NCI-H187 (cell line): Measurements from ENCODE around the gene RBFOX2.

Experiments used
- DNase-seq, 2 experiments: peaks; one replicate each; lab custom pipeline; 2025; lab: John Stamatoyannopoulos, UW

Gene RBFOX2

DNA sequence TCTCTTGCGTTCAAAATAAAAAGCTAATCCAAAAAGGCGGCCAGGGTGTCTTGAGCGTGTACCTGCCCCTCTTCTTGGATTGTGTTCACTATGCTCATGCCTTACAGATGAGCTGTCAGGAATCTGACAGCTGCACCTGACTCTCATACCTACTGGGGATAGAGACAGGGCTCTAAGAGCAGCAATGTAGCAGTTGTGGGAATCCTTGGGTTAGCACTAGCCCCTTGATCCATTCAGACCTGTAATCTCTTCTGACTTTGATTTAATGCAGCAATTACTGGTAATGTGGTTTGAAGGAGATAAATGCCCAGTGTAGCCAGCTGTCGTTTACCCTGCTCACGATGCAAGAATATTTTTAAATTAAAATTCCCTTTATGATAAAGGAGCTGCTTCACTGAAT lies 165.2 kb downstream of the RBFOX2 start:
- no peak for DNase-seq

DNA sequence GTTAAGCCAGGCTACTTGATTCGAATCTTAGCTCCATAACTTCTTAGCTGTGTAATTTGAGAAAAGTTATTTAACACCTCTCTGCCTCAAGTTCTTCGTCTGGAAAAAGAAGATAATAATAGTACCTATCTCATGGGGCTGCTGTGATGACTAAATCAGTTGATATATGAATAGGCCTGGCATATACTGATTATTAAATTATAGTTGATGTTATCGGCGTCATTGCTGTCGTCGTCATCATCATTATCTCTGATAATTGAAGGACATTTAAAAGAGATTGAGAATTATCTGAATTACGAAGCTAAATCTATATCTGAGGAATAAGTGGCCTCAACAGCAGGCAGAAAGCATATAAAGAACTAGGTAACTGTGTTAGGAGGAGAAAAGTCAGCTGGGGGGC lies 165.9 kb downstream of the RBFOX2 start:
- DNase-seq = no peak

DNA sequence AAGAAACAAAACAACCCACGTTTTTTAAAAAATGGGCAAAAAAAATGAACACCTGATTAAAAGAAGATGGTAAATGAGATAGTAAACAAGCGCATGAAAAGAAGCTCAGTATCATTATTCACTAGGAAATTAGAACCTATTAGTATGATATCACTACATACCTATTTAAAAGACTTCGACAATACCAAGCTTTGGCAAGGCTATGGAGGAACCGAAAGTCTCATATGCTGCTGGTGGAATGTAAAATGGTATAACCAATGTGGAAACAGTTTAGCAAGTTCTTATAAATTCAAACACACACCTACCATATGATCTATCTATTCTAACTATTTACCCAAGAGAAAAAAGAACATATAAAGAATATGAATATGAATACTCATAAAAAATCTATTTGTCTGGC lies 167.2 kb downstream of the RBFOX2 start:
- no peak for DNase-seq

DNA sequence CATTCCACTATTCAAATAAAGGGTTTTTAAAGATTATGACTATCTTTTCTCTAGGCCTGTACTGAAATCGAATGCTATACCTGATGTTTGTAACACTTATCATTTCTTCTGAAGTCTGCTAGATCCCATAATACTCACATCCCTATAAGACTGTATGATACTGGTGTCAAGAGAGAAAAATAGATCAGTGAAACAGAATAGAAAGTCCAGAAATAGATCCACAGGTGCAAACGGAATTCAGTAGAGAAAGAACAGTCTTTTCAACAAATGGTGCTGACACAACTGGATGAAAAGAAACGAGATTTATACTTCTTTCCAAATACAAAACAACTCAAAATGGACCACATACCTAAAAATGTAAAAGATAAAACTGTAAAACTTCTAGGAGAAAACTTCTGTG lies 167.8 kb downstream of the RBFOX2 start:
- no peak for DNase-seq

DNA sequence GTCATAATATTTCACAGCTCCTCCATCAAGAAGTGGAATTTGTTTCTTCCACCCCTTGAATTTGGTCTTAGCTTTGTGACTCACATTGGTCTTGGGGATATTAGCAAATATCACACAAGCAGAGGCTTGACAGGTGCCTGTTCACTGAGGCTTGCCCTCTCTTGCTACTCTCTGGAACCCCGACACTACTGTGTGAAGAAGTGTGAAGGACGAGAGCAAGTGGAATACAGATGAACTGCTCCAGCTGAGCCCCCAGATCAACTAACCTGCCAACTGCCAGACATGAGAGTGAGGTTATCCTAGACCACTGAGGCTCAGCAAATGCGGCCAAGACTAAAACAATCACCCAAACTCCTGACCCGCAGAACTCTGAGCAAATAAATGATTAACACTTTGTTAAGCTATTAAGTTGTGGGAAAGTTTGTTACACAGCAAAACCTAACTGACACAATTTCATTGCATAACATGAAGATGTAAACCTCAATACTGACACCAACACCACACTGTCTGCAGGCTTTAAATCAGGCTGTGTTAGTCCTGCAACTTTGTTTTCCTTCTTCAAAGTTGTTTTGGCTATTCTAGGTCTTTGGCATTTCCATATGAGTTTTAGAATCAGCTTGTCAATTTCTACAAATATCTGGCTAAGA lies 168.4 kb downstream of the RBFOX2 start:
- no peak for DNase-seq

DNA sequence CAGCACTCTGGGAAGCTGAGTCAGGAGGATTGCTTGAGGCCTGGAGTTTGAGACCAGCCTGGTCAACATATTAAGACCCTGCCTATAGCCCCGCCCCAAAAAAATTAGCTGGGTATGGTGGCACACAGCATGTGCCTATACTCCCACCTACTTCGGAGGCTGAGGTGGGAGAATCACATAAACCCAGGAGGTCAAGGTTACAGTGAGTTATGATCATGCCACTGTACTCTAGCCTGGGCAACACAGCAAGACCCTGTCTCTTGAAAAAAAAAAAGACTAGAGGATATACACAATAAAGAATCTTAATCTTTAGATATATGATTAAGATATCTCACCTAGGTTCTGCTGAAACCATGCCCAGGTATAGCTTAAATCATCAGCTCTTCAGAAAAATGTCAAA lies 174.3 kb downstream of the RBFOX2 start:
- no peak for DNase-seq

DNA sequence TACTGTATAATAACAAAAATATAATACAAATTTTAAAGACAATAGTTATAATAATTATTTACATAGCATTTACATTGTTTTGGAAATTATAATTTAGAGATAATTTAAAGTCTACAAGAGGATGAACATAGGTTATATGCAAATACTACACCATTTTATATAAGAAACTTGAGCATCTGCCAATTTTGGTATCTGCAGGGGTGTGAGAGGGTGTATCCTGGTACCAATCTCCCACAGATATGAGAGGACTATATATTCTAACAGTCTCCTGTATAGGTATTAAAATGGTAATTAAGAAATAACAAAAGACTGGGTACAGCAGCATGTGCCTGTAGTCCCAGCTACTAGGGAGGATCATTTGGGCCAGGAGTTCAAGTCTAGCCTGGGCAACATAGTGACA lies 176.5 kb downstream of the RBFOX2 start:
- DNase-seq = no peak

DNA sequence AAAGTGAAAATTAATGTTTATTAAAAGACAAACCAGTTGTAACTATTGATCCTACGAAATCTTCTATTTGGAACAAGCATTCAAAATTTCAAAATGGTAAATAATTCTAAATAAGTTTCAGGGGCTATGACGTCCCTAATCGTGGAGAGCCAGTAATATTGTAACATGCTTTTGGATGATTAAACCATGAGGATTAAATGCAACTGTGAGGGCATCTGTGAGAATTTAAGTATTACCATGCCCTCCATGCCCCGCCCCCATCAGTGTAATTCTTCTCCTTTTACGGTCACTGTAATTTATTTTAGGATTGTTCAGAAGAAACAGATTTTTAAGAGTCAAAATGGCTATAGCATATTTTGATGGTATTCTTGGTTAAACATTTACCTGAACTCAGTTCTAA lies 177.8 kb downstream of the RBFOX2 start:
- no peak for DNase-seq

DNA sequence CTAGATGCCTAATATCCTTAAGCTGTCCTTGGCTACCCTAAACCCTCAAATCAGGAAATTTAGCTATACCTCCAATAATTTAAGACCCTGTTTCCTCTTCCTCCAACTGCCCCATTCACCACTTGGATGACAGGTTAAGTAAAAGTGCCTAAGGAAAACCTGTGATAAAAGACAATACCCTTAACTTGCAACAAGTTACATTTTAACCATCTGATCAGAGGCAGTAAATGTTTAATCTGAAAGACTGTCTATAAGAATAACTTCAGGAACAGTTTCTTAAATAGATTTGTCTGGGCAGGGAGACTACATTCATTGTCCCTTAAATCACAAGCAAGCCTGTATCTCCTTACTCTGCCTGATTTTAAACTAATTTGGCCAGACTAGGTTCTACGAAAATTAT lies 181.8 kb downstream of the RBFOX2 start:
- DNase-seq = no peak

DNA sequence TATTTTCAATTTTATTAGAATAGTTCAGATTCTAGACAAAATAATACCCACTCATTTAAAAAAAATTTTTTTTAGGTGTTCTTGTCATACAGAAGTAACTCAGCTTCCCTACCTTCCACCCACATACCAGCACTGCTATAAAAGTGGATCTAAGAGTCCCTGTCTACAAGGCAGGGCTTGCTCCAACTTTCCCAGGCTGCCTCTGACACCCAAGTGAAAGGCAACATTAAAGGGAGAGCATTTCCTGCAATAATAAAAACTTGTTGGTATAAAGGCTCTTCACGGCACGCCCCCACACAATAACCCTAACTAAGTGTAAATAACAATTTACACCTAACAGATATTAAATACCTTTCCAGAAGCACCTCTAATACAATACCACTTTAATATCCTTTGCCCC lies 183.7 kb downstream of the RBFOX2 start:
- DNase-seq = no peak

DNA sequence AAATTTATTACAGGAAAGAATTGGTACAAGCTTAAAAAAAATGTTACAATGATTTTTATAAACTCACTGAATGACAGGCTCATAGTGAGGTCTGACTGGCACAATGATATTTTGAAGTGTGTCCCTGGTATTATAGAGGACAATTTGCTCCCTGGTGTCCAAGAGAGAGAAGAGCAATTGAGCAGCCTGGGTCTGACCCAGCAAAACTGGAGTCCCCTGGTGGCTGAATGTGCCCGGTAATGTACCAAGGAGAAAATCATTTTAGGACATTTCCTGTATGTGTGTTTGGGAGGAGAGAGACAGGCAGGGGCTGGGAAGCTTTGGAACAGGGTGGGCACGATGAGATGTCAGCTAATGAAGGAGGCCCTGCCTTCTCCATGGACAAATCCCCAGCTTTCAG lies 185.7 kb downstream of the RBFOX2 start:
- no peak for DNase-seq

DNA sequence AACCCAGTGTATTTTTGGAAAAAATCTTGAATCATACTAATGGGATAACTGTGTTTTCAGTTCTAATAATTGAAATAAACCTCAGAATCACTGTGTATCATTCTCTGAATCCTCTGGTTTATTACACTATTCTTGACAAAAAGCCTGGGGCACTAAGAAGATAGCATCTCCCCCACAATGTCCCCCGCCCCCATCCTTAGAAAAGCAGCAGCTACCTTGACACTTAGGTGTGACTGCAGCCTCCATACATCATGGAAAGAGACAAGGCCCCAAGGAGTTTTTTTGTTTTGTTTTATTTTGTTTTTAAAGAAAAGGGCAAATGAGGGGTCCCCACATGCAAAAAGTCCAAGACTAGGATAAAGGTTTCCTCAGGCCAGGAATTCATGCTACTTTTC lies 186.1 kb downstream of the RBFOX2 start:
- DNase-seq = no peak

DNA sequence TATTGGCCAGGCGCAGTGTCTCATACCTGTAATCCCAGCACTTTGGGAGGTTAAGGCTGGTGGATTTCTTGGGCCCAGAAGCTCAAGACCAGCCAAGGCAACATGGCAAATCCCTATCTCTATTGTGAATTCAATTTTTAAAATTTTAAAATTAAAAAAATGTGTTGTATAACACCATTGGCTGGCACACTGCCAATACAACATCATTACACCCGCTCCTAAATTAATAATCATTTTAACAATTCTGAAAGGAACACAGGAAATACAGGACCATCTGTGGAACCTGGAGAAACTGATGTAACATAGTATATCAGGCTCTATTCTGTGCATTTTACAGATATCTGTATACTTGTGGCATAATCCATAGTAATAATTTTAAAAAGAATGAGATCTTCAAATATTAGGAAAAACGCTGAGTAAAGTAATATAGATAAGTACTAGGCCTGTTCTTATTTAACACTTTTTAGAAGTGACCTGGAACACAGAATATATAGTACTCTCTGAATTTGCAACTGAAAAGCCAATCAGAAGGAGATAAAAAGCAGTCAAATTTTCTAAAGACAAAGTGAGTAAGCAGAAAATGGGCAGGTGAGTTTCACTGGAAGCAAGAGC lies 186.6 kb downstream of the RBFOX2 start:
- no peak for DNase-seq

DNA sequence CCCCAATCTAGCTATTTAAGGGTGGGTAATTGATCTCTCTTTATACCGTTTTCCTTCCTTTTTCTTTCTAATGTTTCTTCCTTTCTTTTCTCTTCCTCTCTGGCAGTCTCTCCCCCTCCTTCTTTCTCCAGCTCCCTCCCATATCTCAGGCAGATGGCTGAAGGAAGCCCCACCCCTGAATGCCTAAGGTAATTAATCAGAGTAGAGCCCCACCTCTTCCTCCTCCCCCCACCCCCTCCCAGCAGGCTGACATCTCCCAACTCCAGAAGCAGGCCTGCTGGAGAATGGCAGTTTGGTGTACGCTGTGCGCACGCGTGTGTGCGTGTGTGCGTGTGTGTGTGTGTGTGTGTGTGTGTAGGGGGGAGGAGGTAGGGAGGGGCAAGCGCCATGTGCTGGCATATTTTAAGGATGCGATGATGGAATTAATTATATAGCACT lies 188.3 kb downstream of the RBFOX2 start:
- DNase-seq = peak; percentile 74 to 83

DNA sequence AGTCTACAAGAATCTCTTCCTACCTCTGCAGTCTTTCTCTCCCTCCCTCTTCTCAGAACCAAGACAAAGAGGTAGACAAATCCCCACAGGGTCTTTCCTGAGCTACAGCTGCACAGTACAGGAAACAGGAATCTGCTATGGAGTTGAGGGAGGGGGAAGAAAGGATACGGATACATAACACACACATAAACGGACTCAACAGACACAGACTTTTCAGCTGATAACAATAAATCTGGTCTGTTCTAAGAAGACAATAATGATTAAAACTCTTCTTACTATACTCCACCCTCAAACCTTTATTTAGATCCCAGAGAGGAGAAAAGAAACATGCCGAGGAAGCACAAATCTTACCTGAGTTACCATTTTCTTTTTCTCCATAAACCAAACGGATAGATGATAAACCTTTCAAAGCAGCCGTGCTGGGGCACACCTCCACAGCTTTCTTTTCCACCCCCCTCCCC lies 188.8 kb downstream of the RBFOX2 start:
- no peak for DNase-seq

DNA sequence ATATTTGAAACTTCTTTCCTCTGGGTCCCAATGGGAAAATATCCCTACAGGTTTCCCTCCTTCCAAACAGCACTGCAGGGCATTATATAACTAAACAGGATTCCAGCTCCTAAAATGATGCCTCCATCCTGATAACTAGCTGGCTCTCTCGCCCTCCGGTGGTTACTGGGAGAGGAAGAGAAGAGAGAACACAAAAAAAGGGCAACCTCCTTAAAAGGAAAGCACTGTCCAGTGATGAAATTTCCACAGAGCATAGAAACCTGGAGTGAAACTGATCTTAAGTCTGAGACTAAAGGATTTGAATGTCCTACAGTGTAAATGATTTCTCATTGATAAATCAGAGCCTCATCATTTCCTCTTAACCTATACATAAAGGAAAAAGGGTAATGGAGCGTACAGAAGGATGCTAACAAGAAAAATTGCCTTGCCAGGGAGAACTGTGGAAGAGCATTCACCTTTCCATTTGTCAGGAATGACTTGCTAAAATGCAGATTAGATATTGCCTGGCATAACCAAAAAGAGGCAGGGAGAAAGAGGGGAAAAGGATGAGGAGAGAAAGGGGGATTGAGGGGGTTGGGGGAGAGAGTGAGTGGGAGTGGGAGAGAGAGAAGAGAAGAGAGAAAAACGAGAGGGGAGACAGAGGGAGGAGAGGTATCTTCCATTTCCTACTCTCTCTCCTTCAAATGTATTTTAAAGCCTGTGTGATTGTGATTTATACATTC lies 189.6 kb downstream of the RBFOX2 start:
- DNase-seq = no peak

DNA sequence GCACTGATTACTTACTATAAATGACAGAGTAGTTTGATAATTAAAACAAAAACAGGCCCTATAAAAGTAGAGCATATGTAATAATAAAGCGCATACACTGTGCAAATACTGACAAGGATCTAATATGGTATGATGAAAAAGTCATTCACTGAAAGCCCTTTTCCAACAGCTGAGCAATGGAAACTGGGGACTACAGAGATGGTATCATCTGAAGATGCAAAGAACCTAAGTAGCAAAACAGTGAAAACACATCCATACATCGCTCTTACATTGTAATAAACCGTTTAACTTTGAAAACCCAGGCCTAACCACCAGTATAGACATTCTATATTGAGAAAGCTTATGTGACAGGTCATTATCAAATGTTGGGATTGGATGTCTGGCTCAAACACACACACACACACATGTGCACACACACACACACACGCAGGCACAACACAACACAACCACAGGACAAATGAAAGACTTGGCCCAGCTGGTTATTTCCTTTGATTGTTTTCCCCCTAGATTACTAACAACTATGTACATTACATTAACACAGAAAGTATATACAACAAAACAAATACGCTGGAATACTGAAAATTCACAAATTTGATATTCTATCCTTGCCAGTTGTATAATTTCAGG lies 191.4 kb downstream of the RBFOX2 start:
- no peak for DNase-seq

DNA sequence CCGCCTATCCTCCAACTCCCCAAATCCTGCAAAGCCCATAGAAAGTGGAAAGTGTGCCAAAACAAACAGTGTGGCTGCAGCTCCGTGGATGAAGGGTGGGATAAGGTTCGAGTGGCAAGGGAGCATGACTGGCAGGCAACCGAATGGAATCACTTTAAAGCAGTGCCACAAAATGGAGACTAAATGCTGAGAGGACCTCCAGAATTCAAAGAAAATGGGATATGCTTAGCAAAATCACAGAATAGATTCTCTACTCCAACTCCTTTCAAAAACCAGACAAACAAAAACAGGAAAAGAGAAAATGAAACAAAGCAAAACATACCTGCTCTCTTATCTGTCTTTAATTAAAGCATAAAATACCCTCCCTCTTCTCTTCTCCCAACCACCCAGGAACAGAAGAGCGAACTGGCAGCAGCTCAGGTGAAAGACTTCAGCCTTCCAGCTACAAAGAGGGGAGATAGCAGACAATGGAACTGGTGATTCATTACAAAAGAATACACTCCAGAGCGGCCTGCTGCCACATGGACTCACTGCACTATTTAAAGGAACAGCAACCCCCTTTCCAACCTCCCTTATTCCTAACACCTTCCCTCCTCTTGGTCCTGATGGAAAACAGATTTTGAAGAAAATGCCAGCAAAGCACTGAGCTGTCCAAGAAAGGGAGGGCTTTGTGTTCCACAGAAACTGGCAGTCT lies 192.5 kb downstream of the RBFOX2 start:
- DNase-seq = peak; percentile 26 to 57

DNA sequence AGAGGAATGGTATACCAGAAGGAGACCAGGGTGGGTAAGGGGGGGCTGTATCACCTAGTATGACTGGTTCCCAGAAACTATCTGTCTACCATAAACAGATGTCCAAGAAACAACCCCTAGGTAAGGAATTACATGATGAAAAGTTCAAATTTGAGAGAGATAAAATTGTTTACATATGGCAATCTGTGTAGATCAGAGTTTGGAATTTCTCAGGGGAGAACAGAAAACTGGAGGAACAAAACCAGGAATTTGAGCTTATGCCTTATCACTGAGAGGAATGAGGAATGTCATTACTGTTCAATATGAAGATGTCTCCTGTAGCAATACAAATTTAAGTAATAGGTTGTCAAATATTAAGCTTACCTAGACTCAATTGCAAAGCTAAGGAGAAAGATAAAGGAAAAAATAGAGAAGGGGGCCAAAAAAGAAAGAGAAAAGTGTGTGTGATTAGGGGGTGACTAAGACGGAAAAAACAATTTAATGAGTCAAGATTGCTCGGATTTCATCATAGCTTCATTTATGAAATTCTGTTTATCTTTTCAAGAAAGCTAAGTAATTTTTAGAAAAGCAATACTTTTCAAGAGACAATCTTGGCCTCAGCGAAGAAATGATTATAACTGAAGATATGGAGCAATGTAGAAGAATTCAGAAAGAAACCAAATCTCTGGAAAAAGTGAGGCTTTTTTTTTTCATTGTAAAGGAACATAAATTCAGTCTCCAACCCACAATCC lies 193.2 kb downstream of the RBFOX2 start:
- DNase-seq = no peak

DNA sequence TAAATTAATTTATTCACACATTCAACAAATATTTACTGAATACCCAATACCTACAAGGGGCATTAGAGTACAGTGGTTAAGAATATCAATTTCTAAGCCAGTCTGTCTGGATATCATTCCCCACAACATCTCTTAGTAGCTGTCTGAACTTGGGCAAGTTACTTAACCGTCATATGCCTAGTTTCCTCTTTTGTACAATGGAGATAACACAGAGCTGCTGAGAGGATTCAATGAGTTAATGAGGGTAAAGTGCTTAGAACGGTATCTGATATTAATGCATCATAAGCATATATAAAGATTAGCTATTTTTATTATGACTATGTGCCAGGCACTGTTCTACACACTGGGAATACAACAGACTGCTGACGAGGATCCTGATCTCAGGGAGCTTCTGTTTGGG lies 194.6 kb downstream of the RBFOX2 start:
- no peak for DNase-seq

DNA sequence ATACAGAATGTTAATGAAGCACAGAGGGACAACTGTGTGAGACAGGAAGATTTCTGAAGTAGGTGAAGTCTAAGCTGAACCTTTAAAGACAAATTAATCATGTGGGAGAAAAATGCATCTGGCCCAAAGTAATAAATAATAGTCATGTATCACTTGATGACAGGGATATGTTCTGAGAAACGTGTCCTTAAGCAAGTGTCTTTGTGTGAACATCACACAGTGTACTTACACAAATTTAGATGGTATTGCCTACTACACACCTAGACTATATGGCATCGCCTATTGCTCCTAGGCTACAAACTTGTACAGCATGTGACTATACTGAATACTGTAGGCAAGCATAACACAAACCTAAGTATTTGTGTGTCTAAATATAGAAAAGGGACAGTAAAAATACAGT lies 198.3 kb downstream of the RBFOX2 start:
- DNase-seq = no peak

DNA sequence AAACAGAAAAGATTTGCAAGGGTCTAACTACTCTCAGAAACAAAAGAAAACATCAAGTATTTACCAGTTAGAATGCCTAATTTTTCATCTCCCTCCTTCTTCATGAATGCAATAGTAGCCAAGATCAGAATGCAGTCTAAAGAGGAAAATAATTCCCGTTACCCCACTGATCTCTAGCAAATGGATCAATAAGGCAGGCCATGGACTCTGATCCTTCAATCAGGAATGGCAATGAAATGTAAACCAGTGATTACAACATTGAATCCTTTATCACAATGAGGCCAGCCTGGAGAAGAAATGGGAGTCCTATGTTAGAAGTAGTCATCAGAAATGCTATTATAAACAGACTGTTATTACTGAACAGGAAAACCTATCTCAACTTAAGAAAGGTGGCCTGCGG lies 204.4 kb downstream of the RBFOX2 start:
- DNase-seq = no peak
